Measurements from ENCODE around the gene PRKG1. TPM values are rescaled to one million over a fixed set of nuclear protein-coding genes. Genes with fewer than 3 reads are reported as not detected.

The PRKG1 gene
- total and polyA plus RNA-seq, 2 experiments from 2014 or later: 18.2 to 21.1 TPM

- Mint-ChIP-seq H3K4me1 (no peaks in the 10 kb centered on the region), H3K9me3 (peaks cover 4% of the 10 kb centered on the region; the same call in 2 of the 3 replicates), H3K27ac (no peak overlapping the region), H3K27me3 (ENCODE audit: insufficient read depth, low read depth, poor library complexity) (peaks cover 2% of the 10 kb centered on the region), H3K36me3 (ENCODE audit: low read depth) (peaks cover 3% of the 10 kb centered on the region; the same call in 1 of the 3 replicates), H3K4me3 (no peak overlapping the region)
- no peak overlapping the region for H3K27ac ChIP-seq (ENCODE audit: low read depth)
- no peaks in the 10 kb centered on the region for H3K79me2 ChIP-seq (replicated peaks; ENCODE audit: insufficient read depth)
- no peak overlapping the region for H3K4me2 ChIP-seq
- TF ChIP-seq, protein P1, sequence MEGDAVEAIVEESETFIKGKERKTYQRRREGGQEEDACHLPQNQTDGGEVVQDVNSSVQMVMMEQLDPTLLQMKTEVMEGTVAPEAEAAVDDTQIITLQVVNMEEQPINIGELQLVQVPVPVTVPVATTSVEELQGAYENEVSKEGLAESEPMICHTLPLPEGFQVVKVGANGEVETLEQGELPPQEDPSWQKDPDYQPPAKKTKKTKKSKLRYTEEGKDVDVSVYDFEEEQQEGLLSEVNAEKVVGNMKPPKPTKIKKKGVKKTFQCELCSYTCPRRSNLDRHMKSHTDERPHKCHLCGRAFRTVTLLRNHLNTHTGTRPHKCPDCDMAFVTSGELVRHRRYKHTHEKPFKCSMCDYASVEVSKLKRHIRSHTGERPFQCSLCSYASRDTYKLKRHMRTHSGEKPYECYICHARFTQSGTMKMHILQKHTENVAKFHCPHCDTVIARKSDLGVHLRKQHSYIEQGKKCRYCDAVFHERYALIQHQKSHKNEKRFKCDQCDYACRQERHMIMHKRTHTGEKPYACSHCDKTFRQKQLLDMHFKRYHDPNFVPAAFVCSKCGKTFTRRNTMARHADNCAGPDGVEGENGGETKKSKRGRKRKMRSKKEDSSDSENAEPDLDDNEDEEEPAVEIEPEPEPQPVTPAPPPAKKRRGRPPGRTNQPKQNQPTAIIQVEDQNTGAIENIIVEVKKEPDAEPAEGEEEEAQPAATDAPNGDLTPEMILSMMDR (conservative IDR thresholded peaks at IDR 0.05; ENCODE audit: low read depth in 2 of 2): no peak
- no peak for TF ChIP-seq ZNF331 (CRISPR knock-in tag; IDR thresholded peaks at IDR 0.05; ENCODE audit: low read depth)
- TF ChIP-seq JUNB (IDR thresholded peaks at IDR 0.05; ENCODE audit: unreplicated experiment): no peak
- TF ChIP-seq CREB1 (CRISPR knock-in tag; IDR thresholded peaks at IDR 0.05; ENCODE audit: low read depth): no peak
- no peak for TF ChIP-seq NANOG (IDR thresholded peaks at IDR 0.05; ENCODE audit: borderline replicate concordance)
- TF ChIP-seq, protein P2, sequence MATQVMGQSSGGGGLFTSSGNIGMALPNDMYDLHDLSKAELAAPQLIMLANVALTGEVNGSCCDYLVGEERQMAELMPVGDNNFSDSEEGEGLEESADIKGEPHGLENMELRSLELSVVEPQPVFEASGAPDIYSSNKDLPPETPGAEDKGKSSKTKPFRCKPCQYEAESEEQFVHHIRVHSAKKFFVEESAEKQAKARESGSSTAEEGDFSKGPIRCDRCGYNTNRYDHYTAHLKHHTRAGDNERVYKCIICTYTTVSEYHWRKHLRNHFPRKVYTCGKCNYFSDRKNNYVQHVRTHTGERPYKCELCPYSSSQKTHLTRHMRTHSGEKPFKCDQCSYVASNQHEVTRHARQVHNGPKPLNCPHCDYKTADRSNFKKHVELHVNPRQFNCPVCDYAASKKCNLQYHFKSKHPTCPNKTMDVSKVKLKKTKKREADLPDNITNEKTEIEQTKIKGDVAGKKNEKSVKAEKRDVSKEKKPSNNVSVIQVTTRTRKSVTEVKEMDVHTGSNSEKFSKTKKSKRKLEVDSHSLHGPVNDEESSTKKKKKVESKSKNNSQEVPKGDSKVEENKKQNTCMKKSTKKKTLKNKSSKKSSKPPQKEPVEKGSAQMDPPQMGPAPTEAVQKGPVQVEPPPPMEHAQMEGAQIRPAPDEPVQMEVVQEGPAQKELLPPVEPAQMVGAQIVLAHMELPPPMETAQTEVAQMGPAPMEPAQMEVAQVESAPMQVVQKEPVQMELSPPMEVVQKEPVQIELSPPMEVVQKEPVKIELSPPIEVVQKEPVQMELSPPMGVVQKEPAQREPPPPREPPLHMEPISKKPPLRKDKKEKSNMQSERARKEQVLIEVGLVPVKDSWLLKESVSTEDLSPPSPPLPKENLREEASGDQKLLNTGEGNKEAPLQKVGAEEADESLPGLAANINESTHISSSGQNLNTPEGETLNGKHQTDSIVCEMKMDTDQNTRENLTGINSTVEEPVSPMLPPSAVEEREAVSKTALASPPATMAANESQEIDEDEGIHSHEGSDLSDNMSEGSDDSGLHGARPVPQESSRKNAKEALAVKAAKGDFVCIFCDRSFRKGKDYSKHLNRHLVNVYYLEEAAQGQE (IDR thresholded peaks at IDR 0.05; ENCODE audit: unreplicated experiment): no peak
- no peak for TF ChIP-seq EZH2 (IDR thresholded peaks at IDR 0.05; ENCODE audit: low read depth, unreplicated experiment)
- no peak for TF ChIP-seq ZNF462 (CRISPR knock-in tag; IDR thresholded peaks at IDR 0.05)
- no peak for TF ChIP-seq ZNF114 (CRISPR knock-in tag; IDR thresholded peaks at IDR 0.05)
- TF ChIP-seq STAT1 (IDR thresholded peaks at IDR 0.05; ENCODE audit: unreplicated experiment): no peak
- TF ChIP-seq EZH2phosphoT487 (IDR thresholded peaks at IDR 0.05; ENCODE audit: unreplicated experiment): no peak
- no peak for ATAC-seq
- no peak overlapping the region for H3K4me3 ChIP-seq
- H3K36me3 ChIP-seq (ENCODE audit: insufficient read depth): no peaks in the 10 kb centered on the region
- H2AFZ ChIP-seq: no peak overlapping the region
- no peak for DNase-seq (ENCODE audit: low spot score)
- H3K27me3 ChIP-seq (ENCODE audit: insufficient read depth): no peaks in the 10 kb centered on the region
- no peaks in the 10 kb centered on the region for H3K9me2 ChIP-seq (ENCODE audit: insufficient read depth)
- no peaks in the 10 kb centered on the region for H3F3A ChIP-seq (replicated peaks; ENCODE audit: low read depth)
- H3K4me1 ChIP-seq (ENCODE audit: insufficient read depth): no peaks in the 10 kb centered on the region
- no peaks in the 10 kb centered on the region for H4K20me1 ChIP-seq (replicated peaks; ENCODE audit: insufficient read depth)
Observed at GRCh38 chr10:51981731-51982130, 907.4 kb downstream of the PRKG1 start.

Data from GM23338 (cell line).